ENCODE measurements around the gene PACSIN3. TPM values are rescaled to one million over a fixed set of nuclear protein-coding genes. Genes with fewer than 3 reads are reported as not detected.
A peak's percentile ranks its signal among the peaks of the same experiment; 100 is the strongest.

PACSIN3 gene
- total RNA-seq, 1 experiment from 2014 or later: 19.2 TPM

- DNase-seq (ENCODE audit: extremely low read depth, low read depth): no peak
Observed at GRCh38 chr11:47155879-47156278, 30.4 kb downstream of the PACSIN3 start.

GRCh38 chr11:47154616-47155570, 31.3 kb downstream of the PACSIN3 start:
- DNase-seq (ENCODE audit: extremely low read depth, low read depth): no peak

- peak; percentile 55 for DNase-seq (ENCODE audit: extremely low read depth, low read depth)
Observed at GRCh38 chr11:47152953-47153950, 33.0 kb downstream of the PACSIN3 start.

GRCh38 chr11:47152126-47152952, 33.9 kb downstream of the PACSIN3 start:
- no peak for DNase-seq (ENCODE audit: extremely low read depth, low read depth)

GRCh38 chr11:47149782-47150181, 36.5 kb downstream of the PACSIN3 start:
- DNase-seq (ENCODE audit: extremely low read depth, low read depth): no peak

GRCh38 chr11:47148903-47149531, 37.2 kb downstream of the PACSIN3 start:
- DNase-seq (ENCODE audit: extremely low read depth, low read depth): no peak

GRCh38 chr11:47148270-47148669, 38.0 kb downstream of the PACSIN3 start:
- no peak for DNase-seq (ENCODE audit: extremely low read depth, low read depth)

- DNase-seq (ENCODE audit: extremely low read depth, low read depth): no peak
Observed at GRCh38 chr11:47147681-47148080, 38.6 kb downstream of the PACSIN3 start.

- no peak for DNase-seq (ENCODE audit: extremely low read depth, low read depth)
Observed at GRCh38 chr11:47147250-47147649, 39.0 kb downstream of the PACSIN3 start.

GRCh38 chr11:47144541-47144940, 41.7 kb downstream of the PACSIN3 start:
- DNase-seq (ENCODE audit: extremely low read depth, low read depth): no peak

GRCh38 chr11:47143322-47143721, 42.9 kb downstream of the PACSIN3 start:
- no peak for DNase-seq (ENCODE audit: extremely low read depth, low read depth)

GRCh38 chr11:47139878-47140277, 46.4 kb downstream of the PACSIN3 start:
- no peak for DNase-seq (ENCODE audit: extremely low read depth, low read depth)

- no peak for DNase-seq (ENCODE audit: extremely low read depth, low read depth)
Observed at GRCh38 chr11:47137476-47137875, 48.8 kb downstream of the PACSIN3 start.

- no peak for DNase-seq (ENCODE audit: extremely low read depth, low read depth)
Observed at GRCh38 chr11:47136921-47137320, 49.3 kb downstream of the PACSIN3 start.

- no peak for DNase-seq (ENCODE audit: extremely low read depth, low read depth)
Observed at GRCh38 chr11:47136327-47136726, 49.9 kb downstream of the PACSIN3 start.

GRCh38 chr11:47132981-47133380, 53.3 kb downstream of the PACSIN3 start:
- no peak for DNase-seq (ENCODE audit: extremely low read depth, low read depth)

GRCh38 chr11:47132490-47132889, 53.7 kb downstream of the PACSIN3 start:
- no peak for DNase-seq (ENCODE audit: extremely low read depth, low read depth)

GRCh38 chr11:47131136-47131535, 55.1 kb downstream of the PACSIN3 start:
- no peak for DNase-seq (ENCODE audit: extremely low read depth, low read depth)

GRCh38 chr11:47130543-47130942, 55.7 kb downstream of the PACSIN3 start:
- no peak for DNase-seq (ENCODE audit: extremely low read depth, low read depth)
